HCT116 (cell line): ENCODE measurements around the gene MIER2.
"Not testable (repeated sequence)": the region's sequence is repeated elsewhere in the genome, so short reads cannot be mapped to it uniquely, and the experiment has no call there.

Experiments
- CEBPB ChIP-seq: IDR thresholded peaks from 2 replicates; pipeline ENCODE4 v1.6.1; 2012; ENCODE audit warnings: low read depth
- EZH2 ChIP-seq: fragments of 200-600 bp; sonication (generic); IDR thresholded peaks from 2 replicates; pipeline ENCODE4 v1.6.1; 2017; ENCODE audit warnings: antibody characterized with exemption, mixed run types
- EZH2phosphoT487 ChIP-seq: fragments of 200-600 bp; IDR thresholded peaks from 2 replicates; pipeline ENCODE4 v1.6.1; 2018; ENCODE audit warnings: antibody characterized with exemption, borderline replicate concordance
- POLR2A ChIP-seq: IDR thresholded peaks from 2 replicates; pipeline ENCODE4 v1.7.0; 2011; ENCODE audit warnings: borderline replicate concordance; ENCODE audit not compliant: insufficient read depth, insufficient read length; ENCODE audit errors: extremely low read depth
- POLR2AphosphoS5 ChIP-seq: IDR thresholded peaks from 2 replicates; pipeline ENCODE4 v1.6.1; 2011; ENCODE audit warnings: mild to moderate bottlenecking, low read depth, low read length, moderate library complexity
- RAD21 ChIP-seq: IDR thresholded peaks from 2 replicates; pipeline ENCODE4 v1.6.1; 2012; ENCODE audit warnings: low read depth, mild to moderate bottlenecking
- SP1 ChIP-seq: IDR thresholded peaks from 2 replicates; pipeline ENCODE4 v1.6.1; 2012; ENCODE audit warnings: low read depth
- YY1 ChIP-seq: IDR thresholded peaks from 2 replicates; pipeline ENCODE4 v1.6.1; 2011; ENCODE audit warnings: low read length, low read depth, moderate library complexity, mild to moderate bottlenecking; ENCODE audit not compliant: insufficient replicate concordance; ENCODE audit errors: extremely low read depth
- ZNF274 ChIP-seq: fragments of 200-500 bp; sonication (Bioruptor generic); IDR thresholded peaks from 2 replicates; pipeline ENCODE4 v1.6.1; 2014; ENCODE audit warnings: mild to moderate bottlenecking, low read depth, low read length, inconsistent platforms
- TF ChIP-seq, protein P1 (sequence below), 3 experiments: fragments of 200-600 bp in 1 of 3; sonication (generic) in 1 of 3; IDR thresholded peaks in 2 of 3; conservative IDR thresholded peaks in 1 of 3; 2 replicates each; pipeline ENCODE4 v1.5.1; 2012 to 2017; ENCODE audit warnings: low read depth in 2 of 3, low read length in 2 of 3, antibody characterized with exemption in 1 of 3, borderline replicate concordance in 1 of 3, control low read depth in 1 of 3, mild to moderate bottlenecking in 1 of 3, mixed read lengths in 1 of 3, mixed run types in 1 of 3, moderate library complexity in 1 of 3; ENCODE audit not compliant: insufficient read depth in 1 of 3
- TF ChIP-seq, protein P2 (sequence below): IDR thresholded peaks from 2 replicates; pipeline ENCODE4 v1.6.1; 2012; ENCODE audit warnings: low read depth
- TF ChIP-seq, protein P3 (sequence below): IDR thresholded peaks from 2 replicates; pipeline ENCODE4 v1.6.1; 2012
- TF ChIP-seq, protein P4 (sequence below): IDR thresholded peaks from 2 replicates; pipeline ENCODE4 v1.6.1; 2012

DNA sequence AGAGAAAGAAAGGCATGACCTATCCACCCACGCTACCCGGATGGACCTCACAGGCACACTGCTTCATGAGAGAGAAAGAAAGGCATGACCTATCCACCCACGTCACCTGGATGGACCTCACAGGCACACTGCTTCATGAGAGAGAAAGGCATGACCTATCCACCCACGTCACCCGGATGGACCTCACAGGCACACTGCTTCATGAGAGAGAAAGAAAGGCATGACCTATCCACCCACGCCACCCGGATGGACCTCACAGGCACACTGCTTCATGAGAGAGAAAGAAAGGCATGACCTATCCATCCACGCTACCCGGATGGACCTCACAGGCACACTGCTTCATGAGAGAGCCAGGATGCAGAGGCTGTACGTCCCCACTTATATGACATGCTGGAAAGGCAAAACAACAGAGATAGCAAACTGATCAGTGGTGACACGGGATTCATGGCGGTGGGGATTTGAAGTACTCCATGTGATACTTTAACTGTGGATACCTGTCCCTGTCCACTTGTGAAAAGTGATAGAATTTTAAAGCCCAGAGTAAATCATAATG lies 73.8 kb downstream of the MIER2 start:
- TF ChIP-seq ZNF274, SP1, POLR2AphosphoS5, CEBPB, EZH2, RAD21, POLR2A, EZH2phosphoT487, YY1: not testable (repeated sequence)
- TF ChIP-seq, protein P1, sequence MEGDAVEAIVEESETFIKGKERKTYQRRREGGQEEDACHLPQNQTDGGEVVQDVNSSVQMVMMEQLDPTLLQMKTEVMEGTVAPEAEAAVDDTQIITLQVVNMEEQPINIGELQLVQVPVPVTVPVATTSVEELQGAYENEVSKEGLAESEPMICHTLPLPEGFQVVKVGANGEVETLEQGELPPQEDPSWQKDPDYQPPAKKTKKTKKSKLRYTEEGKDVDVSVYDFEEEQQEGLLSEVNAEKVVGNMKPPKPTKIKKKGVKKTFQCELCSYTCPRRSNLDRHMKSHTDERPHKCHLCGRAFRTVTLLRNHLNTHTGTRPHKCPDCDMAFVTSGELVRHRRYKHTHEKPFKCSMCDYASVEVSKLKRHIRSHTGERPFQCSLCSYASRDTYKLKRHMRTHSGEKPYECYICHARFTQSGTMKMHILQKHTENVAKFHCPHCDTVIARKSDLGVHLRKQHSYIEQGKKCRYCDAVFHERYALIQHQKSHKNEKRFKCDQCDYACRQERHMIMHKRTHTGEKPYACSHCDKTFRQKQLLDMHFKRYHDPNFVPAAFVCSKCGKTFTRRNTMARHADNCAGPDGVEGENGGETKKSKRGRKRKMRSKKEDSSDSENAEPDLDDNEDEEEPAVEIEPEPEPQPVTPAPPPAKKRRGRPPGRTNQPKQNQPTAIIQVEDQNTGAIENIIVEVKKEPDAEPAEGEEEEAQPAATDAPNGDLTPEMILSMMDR (IDR thresholded peaks at IDR 0.05 in 2 of 3, conservative IDR thresholded peaks at IDR 0.05 in 1 of 3; ENCODE audit: borderline replicate concordance in 1 of 3, insufficient read depth in 1 of 3, low read depth in 2 of 3, low read length in 2 of 3): not testable (repeated sequence)
- TF ChIP-seq, protein P2, sequence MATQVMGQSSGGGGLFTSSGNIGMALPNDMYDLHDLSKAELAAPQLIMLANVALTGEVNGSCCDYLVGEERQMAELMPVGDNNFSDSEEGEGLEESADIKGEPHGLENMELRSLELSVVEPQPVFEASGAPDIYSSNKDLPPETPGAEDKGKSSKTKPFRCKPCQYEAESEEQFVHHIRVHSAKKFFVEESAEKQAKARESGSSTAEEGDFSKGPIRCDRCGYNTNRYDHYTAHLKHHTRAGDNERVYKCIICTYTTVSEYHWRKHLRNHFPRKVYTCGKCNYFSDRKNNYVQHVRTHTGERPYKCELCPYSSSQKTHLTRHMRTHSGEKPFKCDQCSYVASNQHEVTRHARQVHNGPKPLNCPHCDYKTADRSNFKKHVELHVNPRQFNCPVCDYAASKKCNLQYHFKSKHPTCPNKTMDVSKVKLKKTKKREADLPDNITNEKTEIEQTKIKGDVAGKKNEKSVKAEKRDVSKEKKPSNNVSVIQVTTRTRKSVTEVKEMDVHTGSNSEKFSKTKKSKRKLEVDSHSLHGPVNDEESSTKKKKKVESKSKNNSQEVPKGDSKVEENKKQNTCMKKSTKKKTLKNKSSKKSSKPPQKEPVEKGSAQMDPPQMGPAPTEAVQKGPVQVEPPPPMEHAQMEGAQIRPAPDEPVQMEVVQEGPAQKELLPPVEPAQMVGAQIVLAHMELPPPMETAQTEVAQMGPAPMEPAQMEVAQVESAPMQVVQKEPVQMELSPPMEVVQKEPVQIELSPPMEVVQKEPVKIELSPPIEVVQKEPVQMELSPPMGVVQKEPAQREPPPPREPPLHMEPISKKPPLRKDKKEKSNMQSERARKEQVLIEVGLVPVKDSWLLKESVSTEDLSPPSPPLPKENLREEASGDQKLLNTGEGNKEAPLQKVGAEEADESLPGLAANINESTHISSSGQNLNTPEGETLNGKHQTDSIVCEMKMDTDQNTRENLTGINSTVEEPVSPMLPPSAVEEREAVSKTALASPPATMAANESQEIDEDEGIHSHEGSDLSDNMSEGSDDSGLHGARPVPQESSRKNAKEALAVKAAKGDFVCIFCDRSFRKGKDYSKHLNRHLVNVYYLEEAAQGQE: not testable (repeated sequence)
- TF ChIP-seq, protein P3, sequence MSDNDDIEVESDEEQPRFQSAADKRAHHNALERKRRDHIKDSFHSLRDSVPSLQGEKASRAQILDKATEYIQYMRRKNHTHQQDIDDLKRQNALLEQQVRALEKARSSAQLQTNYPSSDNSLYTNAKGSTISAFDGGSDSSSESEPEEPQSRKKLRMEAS: not testable (repeated sequence)
- TF ChIP-seq, protein P4, sequence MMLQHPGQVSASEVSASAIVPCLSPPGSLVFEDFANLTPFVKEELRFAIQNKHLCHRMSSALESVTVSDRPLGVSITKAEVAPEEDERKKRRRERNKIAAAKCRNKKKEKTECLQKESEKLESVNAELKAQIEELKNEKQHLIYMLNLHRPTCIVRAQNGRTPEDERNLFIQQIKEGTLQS: not testable (repeated sequence)
